ENCODE measurements around the gene SPAG16.

Gene SPAG16

GRCh38 chr2:213764849-213765248 is 480.6 kb downstream of the SPAG16 start:
- TF ChIP-seq TOX (CRISPR knock-in tag; IDR thresholded peaks at IDR 0.05; ENCODE audit: borderline replicate concordance), result no peak
- TF ChIP-seq RARB (CRISPR knock-in tag; IDR thresholded peaks at IDR 0.05), result no peak
- TF ChIP-seq ESRRG (CRISPR knock-in tag; IDR thresholded peaks at IDR 0.05), result no peak
- no peak for TF ChIP-seq OSR1 (CRISPR knock-in tag; IDR thresholded peaks at IDR 0.05)
- no peak for TF ChIP-seq TSHZ2 (CRISPR knock-in tag; IDR thresholded peaks at IDR 0.05)
- TF ChIP-seq ZNF70 (CRISPR knock-in tag; IDR thresholded peaks at IDR 0.05), result no peak
- no peak for TF ChIP-seq ZNF565 (CRISPR knock-in tag; conservative IDR thresholded peaks at IDR 0.05; ENCODE audit: low read depth)
- no peak for TF ChIP-seq PATZ1 (CRISPR knock-in tag; IDR thresholded peaks at IDR 0.05; ENCODE audit: borderline replicate concordance)
- no peak for TF ChIP-seq GLIS3 (CRISPR knock-in tag; IDR thresholded peaks at IDR 0.05)
- TF ChIP-seq ZC3H10 (CRISPR knock-in tag; IDR thresholded peaks at IDR 0.05), result no peak
- no peak for TF ChIP-seq CSDC2 (CRISPR knock-in tag; IDR thresholded peaks at IDR 0.05)
- no peak for TF ChIP-seq TCF4 (CRISPR knock-in tag; IDR thresholded peaks at IDR 0.05; ENCODE audit: borderline replicate concordance)
- no peak for TF ChIP-seq SNAI2 (CRISPR knock-in tag; IDR thresholded peaks at IDR 0.05)
- TF ChIP-seq ZNF8 (CRISPR knock-in tag; IDR thresholded peaks at IDR 0.05), result no peak
- no peak for TF ChIP-seq CREB5 (CRISPR knock-in tag; IDR thresholded peaks at IDR 0.05; ENCODE audit: low read depth)
- TF ChIP-seq POU6F1 (CRISPR knock-in tag; IDR thresholded peaks at IDR 0.05; ENCODE audit: borderline replicate concordance, low read depth), result no peak
- TF ChIP-seq ARNTL (CRISPR knock-in tag; IDR thresholded peaks at IDR 0.05; ENCODE audit: borderline replicate concordance, low read depth), result no peak
- ATAC-seq, result no peak

GRCh38 chr2:213766062-213766461 is 481.8 kb downstream of the SPAG16 start:
- no peak for ATAC-seq
- TF ChIP-seq RARB (CRISPR knock-in tag; IDR thresholded peaks at IDR 0.05) (no peak), SNAI2 (CRISPR knock-in tag; IDR thresholded peaks at IDR 0.05) (no peak), ZC3H10 (CRISPR knock-in tag; IDR thresholded peaks at IDR 0.05) (no peak), ESRRG (CRISPR knock-in tag; IDR thresholded peaks at IDR 0.05) (no peak), ISL1 (CRISPR knock-in tag; IDR thresholded peaks at IDR 0.05) (no peak), ZNF70 (CRISPR knock-in tag; IDR thresholded peaks at IDR 0.05) (no peak), CSRNP3 (CRISPR knock-in tag; IDR thresholded peaks at IDR 0.05) (no peak), POU6F1 (CRISPR knock-in tag; IDR thresholded peaks at IDR 0.05; ENCODE audit: borderline replicate concordance, low read depth) (no peak), PATZ1 (CRISPR knock-in tag; IDR thresholded peaks at IDR 0.05; ENCODE audit: borderline replicate concordance) (no peak), ZNF565 (CRISPR knock-in tag; conservative IDR thresholded peaks at IDR 0.05; ENCODE audit: low read depth) (no peak), ZFP3 (CRISPR knock-in tag; IDR thresholded peaks at IDR 0.05) (no peak), TOX (CRISPR knock-in tag; IDR thresholded peaks at IDR 0.05; ENCODE audit: borderline replicate concordance) (no peak), ZNF8 (CRISPR knock-in tag; IDR thresholded peaks at IDR 0.05) (no peak), ZFP30 (CRISPR knock-in tag; IDR thresholded peaks at IDR 0.05) (no peak)
